NT2/D1 (cell line): ENCODE measurements around the gene KRT25.

ENCODE experiments used
- SUZ12 ChIP-seq: IDR thresholded peaks from 2 replicates; pipeline ENCODE4 v1.6.1; 2011; ENCODE audit not compliant: insufficient read length, insufficient read depth; ENCODE audit errors: extremely low read depth
- YY1 ChIP-seq: IDR thresholded peaks from 2 replicates; pipeline ENCODE4 v1.6.1; 2011; ENCODE audit not compliant: insufficient read length, insufficient read depth

GRCh38 chr17:40755231-40755630 is at the start of gene KRT25:
- no peak for TF ChIP-seq YY1
- TF ChIP-seq SUZ12, result no peak
